ENCODE data around the gene RAD51B. TPM values are rescaled to one million over a fixed set of nuclear protein-coding genes. Genes with fewer than 3 reads are reported as not detected.

The RAD51B gene
- total and polyA plus RNA-seq, 9 of the 15 experiments (the other 6 are each of a cell fraction or from before 2014, with no cell fraction given) = 8.5 to 17.3 (median 11.3) TPM

- in situ Hi-C loops (cut with MboI) = no loop called here
- H2AFZ ChIP-seq (ENCODE audit: low read depth, low read length) = no peak overlapping the region
- no peak overlapping the region for H3K4me2 ChIP-seq (ENCODE audit: insufficient read depth, low read length)
- H3K4me3 ChIP-seq = no peak overlapping the region
- CTCF ChIA-PET (ENCODE audit: low intra/inter-chr PET ratio) = no interaction called here
- TF ChIP-seq SRSF7 (optimal IDR thresholded peaks at IDR 0.05; ENCODE audit: low read depth, low read length) (no peak), ZNF668 (CRISPR knock-in tag; IDR thresholded peaks at IDR 0.05) (no peak), SREBF2 (CRISPR knock-in tag; IDR thresholded peaks at IDR 0.05) (no peak), ZNF175 (CRISPR knock-in tag; IDR thresholded peaks at IDR 0.05; ENCODE audit: low read depth) (no peak), RFX7 (CRISPR knock-in tag; IDR thresholded peaks at IDR 0.05) (no peak), RHOXF2B (CRISPR knock-in tag; conservative IDR thresholded peaks at IDR 0.05) (no peak)
- FAIRE-seq (no peak), DNase-seq (ENCODE audit: extremely low read depth in 1 of 4, low spot score in 3 of 4) (no peak), ATAC-seq (no peak)
- H3K9me1 ChIP-seq (ENCODE audit: control insufficient read depth, insufficient read depth, low read length) = no peaks in the 10 kb centered on the region
- no peaks in the 10 kb centered on the region for H4K20me1 ChIP-seq (replicated peaks; ENCODE audit: control insufficient read depth, insufficient read depth, low read length)
- no peak overlapping the region for H3K27ac ChIP-seq (ENCODE audit: extremely low read depth, low read depth, low read length)
- intact Hi-C loops (cut with micrococcal nuclease) = no loop called here
- no peaks in the 10 kb centered on the region for H3K27me3 ChIP-seq (ENCODE audit: control insufficient read depth in 2 of 2, insufficient read depth in 2 of 2, low read length in 2 of 2)
- no peak overlapping the region for H3K9ac ChIP-seq (ENCODE audit: insufficient read depth in 1 of 2, low read depth in 2 of 2, low read length in 2 of 2)
- POLR2A ChIA-PET = interaction anchor here (2.2 kb wide), 1 partner anchor 9 kb away, joined by 7 read pairs; no protein-coding TSS in a partner anchor
- no peaks in the 10 kb centered on the region for H3K9me3 ChIP-seq (replicated peaks; ENCODE audit: control insufficient read depth, insufficient read depth, low read depth, low read length)
- 78% methylated on average over 2 of the region's 2 CpGs for WGBS (ENCODE audit: insufficient coverage, low coverage, missing lambda C conversion rate)
- BruUV-seq (replicated peaks) = no TSS peak
- no peaks in the 10 kb centered on the region for H3K79me2 ChIP-seq (ENCODE audit: control insufficient read depth, insufficient read depth, low read length)
- no peaks in the 10 kb centered on the region for H3K36me3 ChIP-seq (ENCODE audit: control insufficient read depth, insufficient read depth, low read length)
- H3K4me1 ChIP-seq (replicated peaks in 1 of 2; ENCODE audit: control insufficient read depth in 2 of 2, insufficient read depth in 2 of 2, low read length in 2 of 2) = no peaks in the 10 kb centered on the region; a peak in 3 of 5 replicates
Measured at GRCh38 chr14:68268197-68268596, 448.6 kb downstream of the RAD51B start.

- no peak for DNase-seq (ENCODE audit: extremely low read depth in 1 of 4, low spot score in 3 of 4)
- no peak overlapping the region for H3K27ac ChIP-seq (ENCODE audit: extremely low read depth, low read depth, low read length)
- in situ Hi-C loops (cut with MboI) = no loop called here
- H3K9me1 ChIP-seq (ENCODE audit: control insufficient read depth, insufficient read depth, low read length) = no peaks in the 10 kb centered on the region
- H2AFZ ChIP-seq (ENCODE audit: low read depth, low read length) = no peak overlapping the region
- POLR2A ChIA-PET = interaction anchor here (2.2 kb wide), 1 partner anchor 9 kb away, joined by 7 read pairs; no protein-coding TSS in a partner anchor
- no peak overlapping the region for H3K4me3 ChIP-seq
- intact Hi-C loops (cut with micrococcal nuclease) = no loop called here
- H3K4me1 ChIP-seq (replicated peaks in 1 of 2; ENCODE audit: control insufficient read depth in 2 of 2, insufficient read depth in 2 of 2, low read length in 2 of 2) = no peaks in the 10 kb centered on the region; a peak in 2 of 5 replicates
- no peak overlapping the region for H3K9ac ChIP-seq (ENCODE audit: insufficient read depth in 1 of 2, low read depth in 2 of 2, low read length in 2 of 2)
- no peak for ATAC-seq
- no peak for FAIRE-seq
- no peaks in the 10 kb centered on the region for H4K20me1 ChIP-seq (replicated peaks; ENCODE audit: control insufficient read depth, insufficient read depth, low read length)
- WGBS (ENCODE audit: insufficient coverage, low coverage, missing lambda C conversion rate) = 100% methylated on average over 1 of the region's 1 CpG
- BruUV-seq (replicated peaks) = no TSS peak
- no peak overlapping the region for H3K4me2 ChIP-seq (ENCODE audit: insufficient read depth, low read length)
- no peaks in the 10 kb centered on the region for H3K36me3 ChIP-seq (ENCODE audit: control insufficient read depth, insufficient read depth, low read length)
- no peaks in the 10 kb centered on the region for H3K79me2 ChIP-seq (ENCODE audit: control insufficient read depth, insufficient read depth, low read length)
- H3K27me3 ChIP-seq (ENCODE audit: control insufficient read depth in 2 of 2, insufficient read depth in 2 of 2, low read length in 2 of 2) = no peaks in the 10 kb centered on the region
- CTCF ChIA-PET (ENCODE audit: low intra/inter-chr PET ratio) = no interaction called here
- no peaks in the 10 kb centered on the region for H3K9me3 ChIP-seq (replicated peaks; ENCODE audit: control insufficient read depth, insufficient read depth, low read depth, low read length)
- TF ChIP-seq ARID3A (IDR thresholded peaks at IDR 0.05; ENCODE audit: borderline replicate concordance, low read depth, low read length) (no peak), ZNF583 (CRISPR knock-in tag; IDR thresholded peaks at IDR 0.05) (no peak), ZBTB49 (CRISPR knock-in tag; IDR thresholded peaks at IDR 0.05; ENCODE audit: borderline replicate concordance) (no peak), ZNF3 (CRISPR knock-in tag; IDR thresholded peaks at IDR 0.05) (no peak), NRF1 (conservative IDR thresholded peaks at IDR 0.05 in 1 of 2, IDR thresholded peaks at IDR 0.05 in 1 of 2) (no peak), ZNF316 (IDR thresholded peaks at IDR 0.05) (no peak), SMAD3 (CRISPR knock-in tag; conservative IDR thresholded peaks at IDR 0.05) (no peak), BMI1 (IDR thresholded peaks at IDR 0.05; ENCODE audit: low read length) (no peak), SRSF1 (IDR thresholded peaks at IDR 0.05; ENCODE audit: low read depth, low read length) (no peak)
Measured at GRCh38 chr14:68268719-68269118, 449.1 kb downstream of the RAD51B start.

Data from K562 (cell line).